Neutrophil (primary cell): ENCODE results near the gene SRSF4.

Source experiments
- H3K27ac ChIP-seq: fragments of 200-600 bp; sonication (generic); 2 replicates; pipeline ENCODE4 v1.5.1; 2016; ENCODE audit warnings: mild to moderate bottlenecking, moderate library complexity
- H3K27me3 ChIP-seq: fragments of 200-600 bp; sonication (generic); 2 replicates; pipeline ENCODE4 v1.6.0; 2016; ENCODE audit warnings: mild to moderate bottlenecking
- H3K36me3 ChIP-seq: fragments of 200-600 bp; sonication (generic); 2 replicates; pipeline ENCODE4 v1.5.1; 2017
- H3K4me1 ChIP-seq, 2 experiments: fragments of 200-600 bp in 1 of 2; sonication (generic) in 1 of 2; 1 replicate in 1 of 2; 2 replicates in 1 of 2; pipeline versions ENCODE4 v1.5.1 to v1.6.1; 2013 to 2016; ENCODE audit warnings: low read depth in 1 of 2, low read length in 1 of 2, mild to moderate bottlenecking in 1 of 2, moderate library complexity in 1 of 2; ENCODE audit not compliant: control insufficient read depth in 1 of 2, insufficient read depth in 1 of 2
- H3K4me3 ChIP-seq, 2 experiments: fragments of 200-600 bp in 1 of 2; sonication (generic) in 1 of 2; 1 replicate in 1 of 2; 2 replicates in 1 of 2; pipeline ENCODE4 v1.5.1; 2013 to 2016; ENCODE audit warnings: low read depth in 1 of 2, low read length in 1 of 2, mild to moderate bottlenecking in 1 of 2, moderate library complexity in 1 of 2
- H3K9me3 ChIP-seq: fragments of 200-600 bp; sonication (generic); 2 replicates; pipeline ENCODE4 v1.5.1; 2016
- CTCF ChIP-seq: fragments of 200-600 bp; sonication (generic); IDR thresholded peaks from 2 replicates; pipeline ENCODE4 v1.5.1; 2016; ENCODE audit warnings: antibody characterized with exemption

The SRSF4 gene

GRCh38 chr1:29120947-29121485, 60.7 kb downstream of the SRSF4 start:
- Histone ChIP-seq H3K9me3 (no peaks in the 10 kb centered on the region), H3K27me3 (peaks cover 71% of the 10 kb centered on the region), H3K4me3 (no peak overlapping the region), H3K4me1 (peaks cover 17 to 39% of the 10 kb centered on the region in 2 experiments), H3K27ac (no peak overlapping the region), H3K36me3 (peaks cover 47% of the 10 kb centered on the region)
- peak; percentile 20 for TF ChIP-seq CTCF

GRCh38 chr1:29120367-29120766, 61.3 kb downstream of the SRSF4 start:
- Histone ChIP-seq H3K4me1 (peaks cover 17 to 39% of the 10 kb centered on the region in 2 experiments), H3K36me3 (peaks cover 54% of the 10 kb centered on the region), H3K27ac (no peak overlapping the region), H3K4me3 (no peak overlapping the region), H3K27me3 (peaks cover 65% of the 10 kb centered on the region), H3K9me3 (no peaks in the 10 kb centered on the region)
- no peak for TF ChIP-seq CTCF

- H3K27ac ChIP-seq, result no peak overlapping the region
- H3K4me3 ChIP-seq, result no peak overlapping the region
- H3K9me3 ChIP-seq, result no peaks in the 10 kb centered on the region
- no peak for TF ChIP-seq CTCF
- H3K36me3 ChIP-seq, result peaks cover 63% of the 10 kb centered on the region
- H3K4me1 ChIP-seq, result peaks cover 17 to 34% of the 10 kb centered on the region in 2 experiments
- peaks cover 54% of the 10 kb centered on the region for H3K27me3 ChIP-seq
Measured at GRCh38 chr1:29119121-29119929, 62.4 kb downstream of the SRSF4 start.

- no peak overlapping the region for H3K27ac ChIP-seq
- H3K9me3 ChIP-seq, result no peaks in the 10 kb centered on the region
- peaks cover 35% of the 10 kb centered on the region for H3K27me3 ChIP-seq
- peaks cover 5 to 14% of the 10 kb centered on the region in 2 experiments for H3K4me1 ChIP-seq
- peaks cover 82% of the 10 kb centered on the region for H3K36me3 ChIP-seq
- no peak for TF ChIP-seq CTCF
- no peak overlapping the region for H3K4me3 ChIP-seq
Measured at GRCh38 chr1:29117381-29117780, 64.3 kb downstream of the SRSF4 start.

- Histone ChIP-seq H3K27me3 (peaks cover 7% of the 10 kb centered on the region), H3K9me3 (no peaks in the 10 kb centered on the region), H3K4me1 (no peaks in the 10 kb centered on the region), H3K4me3 (no peak overlapping the region), H3K36me3 (peaks cover 96% of the 10 kb centered on the region), H3K27ac (no peak overlapping the region)
- no peak for TF ChIP-seq CTCF
Measured at GRCh38 chr1:29114654-29115053, 67.0 kb downstream of the SRSF4 start.
